ENCODE measurements around the gene SPNS3. TPM values are rescaled to one million over a fixed set of nuclear protein-coding genes. Genes with fewer than 3 reads are reported as not detected.

Gene SPNS3
- total RNA-seq, 1 experiment from 2014 or later = 0.37 TPM

DNA sequence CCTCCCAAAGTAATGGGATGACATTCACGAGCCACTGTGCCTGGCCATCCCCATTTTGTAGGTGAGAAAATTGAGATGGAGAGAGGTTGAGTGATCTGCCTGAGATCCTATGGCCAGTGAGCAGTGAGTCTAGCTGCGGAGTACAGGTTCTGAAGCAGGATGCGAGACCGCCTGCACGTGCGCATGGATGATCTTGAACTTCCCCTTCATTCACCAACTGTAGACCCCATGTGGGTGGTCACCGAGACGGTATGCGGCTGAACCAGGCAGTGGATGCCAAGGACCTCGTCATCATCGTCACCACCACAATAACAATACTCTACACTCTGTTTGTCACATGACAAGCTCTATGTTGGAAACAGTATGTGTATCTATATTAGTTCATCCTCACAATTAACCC is 6.2 kb upstream of the SPNS3 start (continued):
- TF ChIP-seq, protein P1, sequence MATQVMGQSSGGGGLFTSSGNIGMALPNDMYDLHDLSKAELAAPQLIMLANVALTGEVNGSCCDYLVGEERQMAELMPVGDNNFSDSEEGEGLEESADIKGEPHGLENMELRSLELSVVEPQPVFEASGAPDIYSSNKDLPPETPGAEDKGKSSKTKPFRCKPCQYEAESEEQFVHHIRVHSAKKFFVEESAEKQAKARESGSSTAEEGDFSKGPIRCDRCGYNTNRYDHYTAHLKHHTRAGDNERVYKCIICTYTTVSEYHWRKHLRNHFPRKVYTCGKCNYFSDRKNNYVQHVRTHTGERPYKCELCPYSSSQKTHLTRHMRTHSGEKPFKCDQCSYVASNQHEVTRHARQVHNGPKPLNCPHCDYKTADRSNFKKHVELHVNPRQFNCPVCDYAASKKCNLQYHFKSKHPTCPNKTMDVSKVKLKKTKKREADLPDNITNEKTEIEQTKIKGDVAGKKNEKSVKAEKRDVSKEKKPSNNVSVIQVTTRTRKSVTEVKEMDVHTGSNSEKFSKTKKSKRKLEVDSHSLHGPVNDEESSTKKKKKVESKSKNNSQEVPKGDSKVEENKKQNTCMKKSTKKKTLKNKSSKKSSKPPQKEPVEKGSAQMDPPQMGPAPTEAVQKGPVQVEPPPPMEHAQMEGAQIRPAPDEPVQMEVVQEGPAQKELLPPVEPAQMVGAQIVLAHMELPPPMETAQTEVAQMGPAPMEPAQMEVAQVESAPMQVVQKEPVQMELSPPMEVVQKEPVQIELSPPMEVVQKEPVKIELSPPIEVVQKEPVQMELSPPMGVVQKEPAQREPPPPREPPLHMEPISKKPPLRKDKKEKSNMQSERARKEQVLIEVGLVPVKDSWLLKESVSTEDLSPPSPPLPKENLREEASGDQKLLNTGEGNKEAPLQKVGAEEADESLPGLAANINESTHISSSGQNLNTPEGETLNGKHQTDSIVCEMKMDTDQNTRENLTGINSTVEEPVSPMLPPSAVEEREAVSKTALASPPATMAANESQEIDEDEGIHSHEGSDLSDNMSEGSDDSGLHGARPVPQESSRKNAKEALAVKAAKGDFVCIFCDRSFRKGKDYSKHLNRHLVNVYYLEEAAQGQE (IDR thresholded peaks at IDR 0.05; ENCODE audit: low read depth) = no peak
- TF ChIP-seq, protein P2, sequence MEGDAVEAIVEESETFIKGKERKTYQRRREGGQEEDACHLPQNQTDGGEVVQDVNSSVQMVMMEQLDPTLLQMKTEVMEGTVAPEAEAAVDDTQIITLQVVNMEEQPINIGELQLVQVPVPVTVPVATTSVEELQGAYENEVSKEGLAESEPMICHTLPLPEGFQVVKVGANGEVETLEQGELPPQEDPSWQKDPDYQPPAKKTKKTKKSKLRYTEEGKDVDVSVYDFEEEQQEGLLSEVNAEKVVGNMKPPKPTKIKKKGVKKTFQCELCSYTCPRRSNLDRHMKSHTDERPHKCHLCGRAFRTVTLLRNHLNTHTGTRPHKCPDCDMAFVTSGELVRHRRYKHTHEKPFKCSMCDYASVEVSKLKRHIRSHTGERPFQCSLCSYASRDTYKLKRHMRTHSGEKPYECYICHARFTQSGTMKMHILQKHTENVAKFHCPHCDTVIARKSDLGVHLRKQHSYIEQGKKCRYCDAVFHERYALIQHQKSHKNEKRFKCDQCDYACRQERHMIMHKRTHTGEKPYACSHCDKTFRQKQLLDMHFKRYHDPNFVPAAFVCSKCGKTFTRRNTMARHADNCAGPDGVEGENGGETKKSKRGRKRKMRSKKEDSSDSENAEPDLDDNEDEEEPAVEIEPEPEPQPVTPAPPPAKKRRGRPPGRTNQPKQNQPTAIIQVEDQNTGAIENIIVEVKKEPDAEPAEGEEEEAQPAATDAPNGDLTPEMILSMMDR (IDR thresholded peaks at IDR 0.05 in 2 of 3, conservative IDR thresholded peaks at IDR 0.05 in 1 of 3; ENCODE audit: borderline replicate concordance in 1 of 3, insufficient read depth in 1 of 3, low read depth in 2 of 3, low read length in 2 of 3) = no peak
- TF ChIP-seq CBX3 (IDR thresholded peaks at IDR 0.05; ENCODE audit: low read depth) = no peak

DNA sequence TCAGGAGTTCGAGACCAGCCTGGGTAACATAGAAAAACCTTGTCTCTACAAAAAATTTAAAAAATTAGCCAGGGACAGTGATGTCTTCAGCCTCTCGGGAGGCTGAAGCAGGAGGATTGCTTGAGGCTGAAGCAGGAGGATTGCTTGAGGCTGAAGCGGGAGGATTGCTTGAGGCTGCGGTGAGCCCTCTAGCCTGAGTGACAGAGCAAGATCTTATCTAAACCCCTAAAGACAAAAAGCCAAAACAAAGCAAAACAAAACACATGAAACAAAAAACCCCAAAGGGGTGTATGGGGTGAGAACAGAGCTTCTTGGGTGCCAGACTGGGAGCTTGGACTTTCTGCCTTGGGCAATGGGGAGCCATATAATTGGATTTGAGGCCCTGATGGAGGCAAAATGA is 2.6 kb downstream of the SPNS3 start:
- H3K9ac ChIP-seq (ENCODE audit: low read length) = no peak overlapping the region
- no peaks in the 10 kb centered on the region for H3K4me1 ChIP-seq (ENCODE audit: control insufficient read depth in 1 of 2, insufficient read depth in 2 of 2, low read length in 2 of 2)
- H3K9me2 ChIP-seq (ENCODE audit: insufficient read depth) = no peaks in the 10 kb centered on the region
- H3K79me2 ChIP-seq (ENCODE audit: insufficient read depth, low read length) = no peaks in the 10 kb centered on the region
- H3K4me3 ChIP-seq (replicated peaks in 1 of 2; ENCODE audit: low read depth in 1 of 2, low read length in 2 of 2) = no peak overlapping the region
- RAD21 ChIA-PET (ENCODE audit: low non-redundant PET in 1 of 2, low total read pairs in 2 of 2, uncharacterized antibody in 2 of 2, unreplicated experiment in 2 of 2) = no interaction called here
- intact Hi-C loops (cut with micrococcal nuclease) = no loop called here
- DNase-seq (ENCODE audit: low read depth, low spot score) (no peak), ATAC-seq (no peak)
- no peak overlapping the region for H2AFZ ChIP-seq (ENCODE audit: low read depth, low read length, poor library complexity, severe bottlenecking)
- no peaks in the 10 kb centered on the region for H3K36me3 ChIP-seq (ENCODE audit: control insufficient read depth in 1 of 2, insufficient read depth in 2 of 2, low read length in 2 of 2)
- BruUV-seq (replicated peaks) = no TSS peak
- H3K4me2 ChIP-seq (ENCODE audit: low read length) = no peak overlapping the region
- POLR2A ChIA-PET = no interaction called here
- H3K9me3 ChIP-seq (ENCODE audit: control insufficient read depth in 1 of 2, insufficient read depth in 1 of 2, low read depth in 1 of 2, low read length in 2 of 2) = no peaks in the 10 kb centered on the region
- TF ChIP-seq CBX3 (IDR thresholded peaks at IDR 0.05; ENCODE audit: low read depth) (no peak), ZNF274 (IDR thresholded peaks at IDR 0.05; ENCODE audit: low read depth, low read length) (no peak), EGR1 (IDR thresholded peaks at IDR 0.05; ENCODE audit: low read depth) (no peak), JUND (IDR thresholded peaks at IDR 0.05) (no peak), ELF1 (IDR thresholded peaks at IDR 0.05; ENCODE audit: borderline replicate concordance, low read depth) (no peak), SP1 (IDR thresholded peaks at IDR 0.05; ENCODE audit: low read depth) (no peak), TCF7L2 (IDR thresholded peaks at IDR 0.05; ENCODE audit: borderline replicate concordance, extremely low read depth, insufficient read depth, insufficient read length) (no peak), EZH2phosphoT487 (IDR thresholded peaks at IDR 0.05; ENCODE audit: borderline replicate concordance) (no peak), FOSL1 (IDR thresholded peaks at IDR 0.05; ENCODE audit: low read depth) (no peak), SRF (IDR thresholded peaks at IDR 0.05; ENCODE audit: low read depth) (no peak), ZFX (IDR thresholded peaks at IDR 0.05) (no peak), POLR2AphosphoS5 (IDR thresholded peaks at IDR 0.05; ENCODE audit: low read depth, low read length) (no peak), POLR2A (IDR thresholded peaks at IDR 0.05; ENCODE audit: borderline replicate concordance, extremely low read depth, insufficient read depth, insufficient read length) (no peak)
- TF ChIP-seq, protein P1 (IDR thresholded peaks at IDR 0.05; ENCODE audit: low read depth) = no peak
- TF ChIP-seq, protein P3, sequence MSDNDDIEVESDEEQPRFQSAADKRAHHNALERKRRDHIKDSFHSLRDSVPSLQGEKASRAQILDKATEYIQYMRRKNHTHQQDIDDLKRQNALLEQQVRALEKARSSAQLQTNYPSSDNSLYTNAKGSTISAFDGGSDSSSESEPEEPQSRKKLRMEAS (IDR thresholded peaks at IDR 0.05) = no peak
- TF ChIP-seq, protein P4, sequence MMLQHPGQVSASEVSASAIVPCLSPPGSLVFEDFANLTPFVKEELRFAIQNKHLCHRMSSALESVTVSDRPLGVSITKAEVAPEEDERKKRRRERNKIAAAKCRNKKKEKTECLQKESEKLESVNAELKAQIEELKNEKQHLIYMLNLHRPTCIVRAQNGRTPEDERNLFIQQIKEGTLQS (IDR thresholded peaks at IDR 0.05) = no peak
- CTCF ChIA-PET = interaction anchor here (1.2 kb wide), 1 partner anchor 16 kb away, joined by 3 read pairs; no protein-coding TSS in a partner anchor
- no peaks in the 10 kb centered on the region for H3K27me3 ChIP-seq (ENCODE audit: insufficient read depth, low read length)
- H3K27ac ChIP-seq (ENCODE audit: low read depth, low read length) = no peak overlapping the region
- no peaks in the 10 kb centered on the region for H4K20me1 ChIP-seq (ENCODE audit: insufficient read depth)

All from HCT116 (cell line).